Central memory CD4-positive, alpha-beta T cell (primary cell): ENCODE results near the gene SKIL.
A peak's percentile ranks its signal among the peaks of the same experiment; 100 is the strongest.

Source experiments
- DNase-seq: peaks from one replicate; pipeline ENCODE4 v3.0.0; 2022

The SKIL gene

DNA sequence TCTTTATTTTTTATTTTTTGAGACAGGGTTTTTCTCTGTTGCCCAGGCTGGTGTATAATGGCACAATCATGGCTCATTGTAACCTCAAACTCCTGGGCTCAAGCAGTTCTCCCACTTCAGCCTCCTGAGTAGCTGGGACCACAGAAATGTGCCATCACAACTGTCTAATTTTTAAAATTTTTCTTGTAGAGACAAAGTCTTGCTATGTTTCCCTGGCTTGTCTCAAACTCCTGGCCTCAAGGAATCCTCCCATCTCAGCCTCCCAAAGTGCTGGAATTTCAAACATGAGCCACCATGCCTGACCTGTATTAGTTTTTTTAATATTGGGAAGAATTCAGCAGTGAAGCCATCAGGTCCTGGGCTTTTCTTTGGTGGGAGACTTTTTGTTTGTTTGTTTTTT lies 47.6 kb downstream of the SKIL start:
- no peak for DNase-seq

DNA sequence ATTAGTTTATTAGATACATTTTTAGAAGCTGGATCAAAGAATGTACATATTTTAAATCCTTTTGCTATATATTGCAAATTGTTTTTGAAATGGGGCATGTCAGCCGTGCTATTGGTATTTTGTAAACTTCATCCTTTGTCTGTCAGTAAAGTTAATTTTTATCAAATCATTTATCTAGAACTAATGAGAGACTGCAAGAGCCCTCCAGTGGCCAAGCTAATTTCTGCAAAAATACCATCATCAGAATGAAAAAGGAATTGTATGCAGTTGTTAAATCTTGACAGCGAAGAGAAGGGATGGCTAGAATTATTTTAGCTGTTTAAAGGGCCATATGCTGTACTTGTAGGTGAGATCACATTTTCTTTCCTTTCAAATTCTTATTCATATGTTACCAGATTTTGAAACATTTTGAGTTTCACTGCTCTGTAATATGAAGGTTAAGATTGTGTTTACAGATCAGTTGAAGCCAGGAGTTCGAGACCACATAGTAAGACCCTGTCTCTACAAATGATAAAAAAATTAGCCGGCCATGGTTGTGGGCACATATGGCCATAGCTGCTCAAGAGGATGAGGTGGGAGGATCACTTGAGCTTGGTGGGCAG lies 53.0 kb downstream of the SKIL start:
- no peak for DNase-seq

DNA sequence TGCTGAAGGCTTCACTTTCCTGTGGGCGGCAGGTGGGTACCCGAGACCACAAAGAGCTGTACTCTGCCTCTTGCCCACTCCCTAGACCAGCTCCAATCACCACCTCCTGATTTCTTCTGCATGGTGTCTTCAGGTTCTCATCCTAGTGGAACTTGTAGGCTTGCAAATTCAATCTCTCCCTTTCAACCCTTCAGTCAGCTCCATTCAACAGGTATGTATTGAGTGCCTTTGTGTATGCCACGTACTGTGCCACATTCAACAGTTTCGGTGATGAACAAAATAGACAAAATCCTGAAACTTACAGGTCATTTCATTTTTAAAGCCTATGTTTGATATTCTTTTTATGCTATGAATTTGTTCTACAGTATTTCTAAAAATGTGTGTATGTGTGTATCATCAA lies 55.8 kb downstream of the SKIL start:
- no peak for DNase-seq

DNA sequence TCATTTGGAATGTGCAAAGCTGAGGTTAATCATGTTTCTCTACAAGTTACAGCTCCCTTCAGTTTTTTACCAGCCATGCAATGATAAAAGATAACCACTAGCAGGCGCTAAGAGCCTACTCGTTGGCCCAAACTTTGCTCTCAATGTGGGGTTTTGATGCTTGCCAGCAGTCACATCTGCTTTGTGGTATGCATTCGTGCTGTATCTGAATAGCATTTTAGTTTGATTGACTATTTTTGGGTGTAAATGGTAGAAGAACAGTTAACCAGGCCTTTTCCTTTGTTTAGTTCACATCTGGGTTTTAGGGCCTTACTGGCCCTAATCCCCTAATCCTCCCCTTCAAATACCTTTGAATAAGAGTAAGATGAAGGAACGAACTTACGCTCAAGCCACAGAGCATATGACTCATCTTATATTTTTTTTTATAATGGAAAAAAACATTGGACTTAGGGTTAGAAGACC lies 56.7 kb downstream of the SKIL start:
- peak; percentile 23 for DNase-seq

DNA sequence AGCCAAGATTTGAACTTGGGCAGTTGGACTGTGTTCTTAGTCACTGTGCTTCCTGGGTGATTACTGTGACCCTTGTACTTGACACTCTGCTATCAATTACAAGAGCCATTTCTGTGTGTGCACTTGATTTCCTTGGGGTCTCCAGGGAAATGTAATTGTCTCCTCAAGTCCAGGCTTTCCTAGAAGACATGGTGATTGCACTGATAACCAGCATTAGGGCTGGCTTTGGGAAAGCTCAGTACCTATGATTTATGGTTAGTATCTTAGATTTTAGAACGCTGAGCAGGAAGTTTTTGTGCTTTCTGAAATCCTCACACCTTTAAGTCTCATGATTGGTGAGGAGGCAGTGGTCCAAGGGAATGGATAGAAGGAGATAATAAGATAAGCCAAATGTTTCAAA lies 59.6 kb downstream of the SKIL start:
- no peak for DNase-seq

DNA sequence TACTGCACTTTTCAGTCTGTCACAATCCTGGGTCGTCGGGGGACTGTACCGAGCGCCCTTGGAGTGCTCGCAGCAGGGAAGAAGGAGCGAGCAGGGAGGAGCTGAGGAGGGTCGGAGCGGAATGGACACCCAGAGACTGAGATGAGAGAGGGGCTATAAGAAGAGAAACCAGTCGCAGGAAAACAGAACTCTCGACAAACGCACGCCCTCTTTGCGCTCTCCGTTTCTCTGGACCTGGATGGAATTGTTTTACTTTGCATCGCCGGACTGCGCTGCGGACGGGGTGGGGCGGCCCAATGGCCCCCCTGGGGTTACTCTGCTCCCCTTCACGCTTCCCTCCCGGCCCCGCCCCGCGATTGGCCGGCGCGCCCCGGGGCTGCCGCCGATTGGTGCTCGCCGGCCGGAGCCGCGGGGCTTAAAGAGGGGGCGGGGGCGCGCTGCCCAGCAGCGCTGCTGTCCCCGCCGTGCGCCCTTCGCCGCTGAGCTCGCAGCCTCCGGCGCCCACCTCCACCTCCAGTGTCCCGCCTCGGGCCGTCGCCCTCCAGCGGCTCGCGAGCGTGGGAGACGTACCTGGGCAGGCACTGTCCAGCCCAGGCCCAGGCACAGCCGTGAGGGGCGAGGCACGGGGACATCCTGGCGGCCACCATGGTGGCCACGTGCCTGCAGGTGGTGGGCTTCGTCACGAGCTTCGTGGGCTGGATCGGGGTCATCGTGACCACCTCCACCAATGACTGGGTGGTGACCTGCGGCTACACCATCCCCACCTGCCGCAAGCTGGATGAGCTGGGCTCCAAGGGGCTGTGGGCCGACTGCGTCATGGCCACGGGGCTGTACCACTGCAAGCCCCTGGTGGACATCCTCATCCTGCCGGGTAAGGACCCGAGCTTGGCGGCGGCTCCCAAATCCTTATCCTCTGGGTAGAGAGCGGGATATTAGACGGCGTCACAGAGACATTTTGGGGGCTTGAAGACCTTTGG lies 61.2 kb downstream of the SKIL start, which contains the start of gene CLDN11:
TSS of gene CLDN11 (plus strand) at position 447 of the 977 bp plus-strand sequence. CDS start at position 646, 199 bp downstream.
- DNase-seq, result no peak

DNA sequence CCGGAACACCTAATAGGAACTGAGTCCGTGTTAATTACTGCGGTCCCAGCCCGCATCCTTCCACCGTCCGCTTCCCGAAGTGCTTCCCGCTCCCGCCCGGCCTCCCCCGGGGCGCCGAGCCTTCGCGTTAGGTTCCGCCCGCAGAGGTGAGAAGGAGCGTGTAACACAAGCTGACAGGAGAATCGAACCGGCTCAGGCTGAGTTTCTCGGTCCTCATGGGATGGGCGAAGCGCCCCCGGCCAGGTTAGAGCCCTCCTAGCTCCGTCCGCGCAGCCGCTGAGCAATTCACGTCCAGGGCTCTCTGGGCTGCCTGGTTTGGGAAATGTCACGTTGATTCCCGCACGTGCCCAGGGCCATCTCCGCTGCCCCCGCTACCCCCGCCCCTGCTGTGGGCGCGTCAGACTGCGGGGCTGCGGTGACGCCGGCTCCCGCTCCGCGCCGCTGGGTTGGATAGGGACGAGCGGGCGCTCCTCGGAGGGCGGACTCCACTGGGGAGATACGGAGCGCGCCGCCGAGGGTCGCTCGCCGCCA lies 62.1 kb downstream of the SKIL start:
- no peak for DNase-seq

DNA sequence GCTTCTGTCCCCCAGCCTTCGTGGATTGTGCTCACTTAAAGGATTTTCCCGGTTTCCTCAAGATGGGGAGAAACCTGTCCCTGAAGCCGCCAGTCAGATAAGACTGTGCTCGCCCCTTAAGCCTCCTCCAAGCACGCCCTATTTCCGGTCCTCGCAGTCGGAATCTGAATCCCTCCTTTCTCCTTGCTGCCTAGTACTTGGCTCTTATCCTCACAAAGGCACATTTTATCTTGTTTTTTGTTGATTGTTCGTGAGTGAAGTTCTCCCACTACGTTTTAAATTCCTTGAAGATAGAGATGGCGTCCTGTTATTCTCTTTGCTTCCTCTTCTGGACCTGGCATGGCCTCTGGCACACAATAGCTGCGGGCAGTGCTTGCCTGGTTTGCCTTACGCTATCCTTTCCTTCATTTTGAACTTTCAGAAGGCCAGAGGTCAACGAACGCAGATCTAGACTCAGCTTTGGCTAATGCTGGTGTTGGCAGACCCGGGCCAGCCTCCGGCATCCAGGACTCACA lies 62.8 kb downstream of the SKIL start:
- no peak for DNase-seq

DNA sequence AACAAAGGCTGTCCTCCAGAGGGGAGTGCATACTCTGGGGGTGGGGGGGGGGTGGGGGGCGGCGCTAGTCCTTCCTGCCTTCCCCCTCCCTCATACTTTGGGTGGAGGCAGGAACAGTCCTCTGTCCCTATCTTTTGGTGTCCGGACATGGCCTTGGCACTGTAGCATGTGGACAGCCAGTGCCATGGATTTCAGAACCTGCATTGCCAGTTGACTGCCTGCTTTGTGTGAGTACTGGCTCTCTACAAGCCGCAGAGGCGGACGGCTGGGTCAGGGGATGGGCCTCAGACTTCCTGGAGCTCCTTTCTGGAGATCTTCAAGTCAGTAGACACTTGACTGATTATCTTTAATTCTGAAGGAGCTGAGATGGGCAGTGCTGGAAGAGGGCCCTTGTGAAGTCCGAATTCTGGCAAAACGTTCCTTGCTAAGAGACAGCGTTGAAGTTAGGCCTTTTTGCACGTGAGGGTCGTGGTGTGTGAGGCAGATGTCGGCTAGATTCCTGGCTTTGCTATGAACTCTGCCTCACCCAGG lies 63.7 kb downstream of the SKIL start:
- DNase-seq, result no peak

DNA sequence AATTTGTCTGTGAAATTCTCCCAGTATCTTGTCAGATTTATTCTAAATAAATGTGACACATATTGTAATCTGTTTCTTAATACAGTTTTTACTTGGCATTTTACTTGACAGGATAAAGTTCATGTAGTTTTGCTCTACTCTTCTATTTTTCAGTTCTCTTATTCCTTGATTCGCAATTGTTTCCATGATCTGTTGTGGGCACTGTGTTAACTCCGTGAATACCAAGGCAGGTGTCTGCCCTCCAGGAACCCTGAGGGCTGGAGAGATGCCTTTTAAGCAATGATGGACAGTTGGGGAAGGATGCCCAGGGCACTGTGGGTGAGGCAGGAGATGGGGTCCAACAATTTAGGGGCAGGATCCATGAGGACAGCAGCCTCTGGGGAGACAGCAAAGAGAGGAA lies 64.2 kb downstream of the SKIL start:
- DNase-seq, result no peak

DNA sequence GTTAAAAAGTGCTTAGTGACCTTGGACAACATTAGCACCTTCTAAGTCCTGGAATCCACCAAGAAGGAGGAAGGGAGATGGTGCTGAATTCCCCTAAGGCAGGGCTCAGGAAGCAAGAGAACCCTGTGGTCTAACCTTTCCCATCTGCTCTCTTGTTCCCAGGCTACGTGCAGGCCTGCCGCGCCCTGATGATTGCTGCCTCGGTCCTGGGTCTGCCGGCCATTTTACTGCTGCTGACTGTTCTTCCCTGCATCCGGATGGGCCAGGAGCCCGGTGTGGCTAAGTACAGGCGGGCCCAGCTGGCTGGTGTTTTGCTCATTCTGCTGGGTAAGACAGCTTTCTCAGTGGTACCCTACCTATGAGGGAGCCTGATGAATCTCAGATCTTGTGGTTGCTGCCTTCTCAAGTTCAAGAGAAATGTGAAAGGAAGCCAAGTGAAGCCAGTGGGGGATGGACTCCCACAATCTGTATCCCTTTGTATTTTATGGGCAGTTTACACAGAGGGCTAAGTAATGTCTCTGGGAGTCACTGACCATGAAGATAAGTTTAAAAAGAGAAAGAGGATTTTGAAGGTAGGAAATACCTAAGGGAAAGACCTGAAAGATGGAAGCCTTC lies 65.6 kb downstream of the SKIL start:
- no peak for DNase-seq

DNA sequence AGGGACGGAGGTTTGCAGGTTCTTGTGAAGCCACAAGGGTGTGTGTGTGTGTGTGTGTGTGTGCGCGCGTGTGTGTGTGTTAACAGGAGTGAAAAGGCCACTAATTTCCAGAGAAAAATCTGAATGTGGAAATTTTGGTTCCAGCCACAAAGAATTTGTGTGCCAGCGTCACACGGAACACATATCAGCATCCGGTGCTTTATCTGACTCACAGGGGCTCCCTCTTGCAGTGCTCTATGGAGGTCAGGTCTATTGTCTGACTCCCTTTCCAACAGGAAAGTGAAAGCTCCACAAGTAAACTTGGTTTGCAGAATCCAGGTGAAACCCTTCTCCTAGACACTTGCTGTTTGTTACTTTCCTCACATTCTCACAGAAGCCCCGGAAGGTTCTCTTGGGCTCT lies 67.4 kb downstream of the SKIL start:
- no peak for DNase-seq

DNA sequence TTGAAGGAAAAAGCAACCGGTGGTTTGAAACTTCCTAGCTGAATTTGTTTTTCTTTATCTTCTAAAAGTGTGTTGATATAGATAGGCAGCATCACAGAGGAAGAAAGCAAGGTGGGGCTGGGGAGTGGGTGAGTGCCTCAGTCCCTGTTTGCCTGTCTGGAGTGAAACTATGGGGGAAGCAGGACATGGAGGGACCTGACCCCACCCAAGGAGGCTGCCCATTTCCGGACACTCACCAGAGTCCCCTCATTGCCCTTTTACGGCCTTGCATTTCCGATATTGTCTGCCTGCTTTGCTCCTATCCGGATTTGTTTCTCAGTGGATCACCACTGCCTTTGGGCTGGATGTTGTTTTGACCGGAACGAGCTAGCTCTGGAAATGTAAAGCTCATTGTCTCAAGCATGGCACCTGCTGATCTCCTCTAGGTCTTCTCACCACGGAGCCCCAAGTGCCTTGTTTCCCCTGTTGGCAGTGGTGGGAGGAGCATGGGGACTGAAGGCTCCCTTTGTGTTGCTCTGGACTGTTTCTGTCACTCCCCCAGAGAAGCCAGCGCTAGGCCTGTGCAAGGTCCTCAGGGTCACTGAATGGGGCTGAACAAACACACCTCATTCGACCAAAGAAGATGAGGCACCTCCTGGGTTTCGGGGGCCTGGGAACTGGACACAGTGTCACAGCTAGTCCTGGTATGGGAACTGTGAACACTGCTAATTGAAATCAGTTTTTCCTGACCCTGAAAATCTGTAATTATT lies 68.2 kb downstream of the SKIL start:
- no peak for DNase-seq

DNA sequence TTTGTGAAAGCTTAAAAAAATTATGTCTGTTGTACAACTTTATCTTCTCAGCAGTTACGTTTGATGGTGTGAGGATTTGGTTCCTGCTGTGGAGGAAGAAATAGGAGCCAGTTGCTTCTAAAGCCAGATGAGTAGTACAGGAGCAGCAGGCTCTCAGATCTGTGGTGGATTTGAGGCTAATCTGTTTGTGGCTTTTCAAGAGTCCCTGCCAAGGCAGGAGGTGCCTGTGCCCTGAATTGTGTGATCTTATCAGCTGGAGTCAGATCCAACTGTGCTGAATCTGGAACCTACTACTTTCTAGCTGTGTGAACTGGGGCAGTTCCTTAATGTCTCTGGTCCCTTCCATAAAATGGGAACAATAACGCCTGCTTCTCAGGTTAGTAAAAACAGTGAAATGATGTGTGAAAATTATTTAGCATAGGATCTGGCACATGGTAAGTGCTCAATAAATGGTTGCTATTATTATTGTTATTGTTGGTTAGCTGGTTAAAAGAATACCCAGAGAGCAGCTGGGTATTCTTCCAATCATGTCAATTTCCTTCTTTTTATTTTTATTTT lies 68.8 kb downstream of the SKIL start:
- no peak for DNase-seq

DNA sequence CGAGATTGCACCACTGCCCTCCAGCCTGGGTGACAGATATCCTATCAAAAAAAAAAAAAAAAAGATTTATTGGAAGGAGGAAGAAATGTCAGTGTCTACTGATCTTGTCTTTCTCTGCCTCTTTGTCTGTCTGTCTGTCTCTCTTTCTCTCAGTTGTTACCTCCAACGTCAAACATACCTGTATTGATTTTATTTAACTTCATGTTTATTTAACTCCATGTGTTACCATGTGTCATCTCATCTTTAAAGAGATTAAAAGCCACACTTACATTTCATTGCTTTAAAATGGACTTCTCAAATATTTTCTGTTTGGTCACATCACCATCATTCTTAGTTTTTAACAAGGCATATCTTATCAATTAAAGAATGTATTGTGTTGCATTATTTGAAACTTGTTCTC lies 70.6 kb downstream of the SKIL start:
- no peak for DNase-seq

DNA sequence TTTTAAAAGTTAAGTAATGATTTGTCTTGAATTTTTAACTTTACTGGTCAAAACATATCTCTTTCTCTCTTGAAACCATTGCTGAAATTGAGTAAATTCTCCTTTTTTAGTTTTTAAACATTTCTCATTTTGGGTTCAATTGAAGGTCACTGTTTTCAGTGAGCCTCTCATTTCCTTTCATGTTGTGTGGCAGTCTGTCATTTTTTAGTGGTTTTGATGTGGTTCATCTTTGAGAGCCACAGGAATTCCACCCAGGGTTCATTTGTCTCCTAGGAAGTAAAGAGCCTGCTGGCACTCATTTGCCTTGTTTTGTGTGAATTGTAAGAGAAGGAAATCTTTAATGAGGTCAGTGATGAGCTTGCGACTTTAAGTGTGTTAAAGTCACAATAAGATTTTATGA lies 71.5 kb downstream of the SKIL start:
- DNase-seq, result no peak

DNA sequence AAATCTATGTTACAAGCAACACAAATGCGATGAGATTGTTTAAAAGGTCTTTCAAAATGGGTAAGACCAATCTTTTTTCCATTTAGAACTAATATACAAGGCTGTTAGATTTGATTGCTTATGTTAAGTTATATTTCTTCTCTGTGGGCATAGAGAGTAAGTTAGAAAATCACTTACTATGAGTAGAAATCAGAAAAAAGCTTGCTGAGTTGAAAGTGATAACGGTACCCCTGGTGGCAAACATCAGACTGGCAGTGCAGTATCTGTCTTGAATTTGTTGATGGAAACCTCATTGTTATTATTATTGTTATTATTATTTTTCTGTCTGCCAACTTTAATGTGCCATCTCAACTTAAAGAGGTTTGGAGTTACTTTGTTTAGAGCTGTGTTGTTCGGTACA lies 73.5 kb downstream of the SKIL start:
- no peak for DNase-seq

DNA sequence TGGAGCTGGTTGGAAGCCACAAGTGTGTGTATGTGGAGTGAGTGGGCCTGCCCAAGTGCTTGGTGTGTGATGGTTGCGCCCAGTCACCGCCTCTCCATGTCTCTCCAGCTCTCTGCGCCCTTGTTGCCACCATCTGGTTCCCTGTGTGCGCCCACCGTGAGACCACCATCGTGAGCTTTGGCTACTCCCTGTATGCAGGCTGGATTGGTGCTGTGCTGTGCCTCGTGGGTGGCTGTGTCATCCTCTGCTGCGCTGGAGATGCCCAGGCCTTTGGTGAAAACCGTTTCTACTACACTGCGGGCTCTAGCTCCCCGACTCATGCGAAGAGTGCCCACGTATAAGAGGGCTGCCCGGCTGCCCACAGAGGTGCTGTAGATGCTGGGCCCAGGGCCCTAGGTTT lies 74.9 kb downstream of the SKIL start:
- no peak for DNase-seq

DNA sequence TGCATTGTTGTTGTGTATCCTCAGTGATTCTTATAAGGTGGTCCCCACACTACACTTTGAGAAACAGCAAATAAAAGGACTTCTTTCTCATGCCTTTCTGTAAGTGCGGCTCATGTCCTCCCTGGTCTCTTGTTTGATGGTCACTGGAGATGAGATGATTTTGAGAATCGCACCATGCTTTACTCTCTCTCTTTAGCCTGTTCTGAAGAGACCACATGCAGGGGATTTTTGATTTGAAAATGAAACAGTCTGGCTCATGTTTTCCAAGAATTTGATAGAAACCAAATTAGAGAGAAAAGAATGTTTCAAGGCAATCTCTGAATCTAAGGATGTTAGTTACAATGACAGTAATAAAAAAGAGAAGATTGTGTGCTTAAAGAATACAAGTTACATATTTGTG lies 79.2 kb downstream of the SKIL start:
- DNase-seq, result no peak

DNA sequence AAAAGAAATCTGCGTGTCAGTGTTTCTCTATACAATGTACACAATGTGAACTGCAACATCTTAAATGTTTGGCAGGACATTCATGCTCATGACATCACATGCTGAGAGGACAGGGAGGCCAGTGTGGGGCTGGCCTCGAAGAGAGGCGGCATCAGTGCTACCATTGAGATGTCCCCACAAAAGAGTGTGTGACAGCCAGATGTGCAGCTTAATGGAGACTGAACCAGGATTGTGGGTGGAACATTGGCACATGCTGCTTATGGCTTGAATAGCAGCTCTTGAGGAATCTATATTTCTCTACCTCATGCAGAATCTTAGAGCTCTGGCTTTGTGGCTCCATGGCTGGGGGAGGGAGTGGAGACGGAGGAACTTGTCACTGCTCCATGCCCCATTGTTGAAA lies 79.7 kb downstream of the SKIL start:
- DNase-seq, result no peak

DNA sequence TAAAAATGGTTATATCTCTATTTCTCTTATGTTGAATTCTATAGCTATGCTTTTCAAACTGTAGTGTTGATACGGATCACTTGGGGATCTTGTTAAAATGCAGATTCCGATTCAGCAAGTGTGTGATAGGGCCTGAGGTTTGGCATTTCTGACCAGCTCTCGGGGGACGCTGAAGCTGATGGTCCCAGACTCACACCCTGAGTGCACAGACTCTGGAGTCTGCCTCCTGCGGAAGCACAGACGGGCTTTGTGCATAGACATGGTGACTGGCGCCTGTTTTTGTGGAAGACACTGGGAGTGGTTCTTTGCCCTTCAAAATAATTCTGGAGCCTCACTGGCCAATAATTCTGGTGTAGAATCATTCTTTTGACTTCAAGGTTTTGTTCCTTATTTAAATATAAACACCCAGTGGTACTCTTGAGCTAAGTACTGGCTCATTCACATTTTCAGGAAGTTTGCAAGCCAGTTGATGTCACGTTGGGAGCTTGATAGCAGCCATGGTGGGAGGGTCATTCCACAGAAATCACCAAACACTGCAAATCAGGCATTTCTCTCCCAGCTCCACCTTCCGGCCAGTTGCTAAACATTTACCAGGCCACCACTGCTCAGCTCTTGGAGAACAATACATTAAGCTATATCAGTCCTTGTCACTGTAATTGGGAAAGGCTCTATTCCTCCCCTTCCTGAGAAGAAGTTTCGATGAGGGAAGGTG lies 80.3 kb downstream of the SKIL start:
- DNase-seq, result no peak
